Measurements from ENCODE around the gene STAM.
"Not testable (repeated sequence)": the region's sequence is repeated elsewhere in the genome, so short reads cannot be mapped to it uniquely, and the experiment has no call there.

Gene STAM

DNA sequence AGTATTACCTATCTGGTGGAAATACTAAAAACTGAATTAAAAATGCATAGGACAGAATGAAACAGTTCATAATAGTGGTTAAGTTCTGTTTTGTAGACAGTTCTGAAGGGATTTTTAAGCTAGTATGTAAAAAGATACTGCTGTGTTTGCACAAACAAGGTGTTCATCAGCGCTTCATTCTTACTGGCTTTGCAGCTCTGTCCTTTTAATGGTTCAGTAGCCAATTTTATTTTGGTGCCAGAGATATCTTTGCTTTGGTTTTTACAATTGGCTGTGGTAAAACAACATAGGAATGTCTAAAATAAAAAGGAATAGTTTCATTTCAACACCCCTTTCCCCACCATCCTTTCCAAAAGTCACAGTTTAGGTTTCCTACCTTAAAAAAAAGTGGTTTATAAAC lies 33.0 kb downstream of the STAM start:
- no peak for DNase-seq (ENCODE audit: low read depth)

GRCh38 chr10:17682236-17682946 lies 38.4 kb downstream of the STAM start:
- no peak for DNase-seq (ENCODE audit: low read depth)

- DNase-seq (ENCODE audit: low read depth) = no peak
Observed at GRCh38 chr10:17683541-17683940, 39.6 kb downstream of the STAM start.

DNA sequence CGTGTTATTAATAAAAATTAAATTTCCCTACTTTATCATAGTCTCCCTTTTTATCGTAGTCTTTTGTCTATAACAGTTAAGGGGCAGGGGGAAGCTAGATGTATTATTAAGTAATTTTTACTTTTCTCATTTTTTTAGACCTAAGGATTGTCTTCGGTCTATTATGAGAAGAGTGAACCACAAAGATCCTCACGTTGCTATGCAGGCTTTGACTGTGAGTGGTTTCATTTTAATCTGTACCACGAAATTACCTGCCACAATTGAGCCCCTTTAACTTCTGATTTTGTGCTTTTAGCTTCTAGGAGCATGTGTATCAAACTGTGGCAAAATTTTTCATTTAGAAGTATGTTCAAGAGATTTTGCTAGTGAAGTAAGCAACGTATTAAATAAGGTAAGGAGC lies 40.6 kb downstream of the STAM start:
- DNase-seq (ENCODE audit: low read depth) = no peak

- DNase-seq (ENCODE audit: low read depth) = no peak
Observed at GRCh38 chr10:17685233-17685840, 41.4 kb downstream of the STAM start.

- no peak for DNase-seq (ENCODE audit: low read depth)
Observed at GRCh38 chr10:17687117-17687831, 43.3 kb downstream of the STAM start.

DNA sequence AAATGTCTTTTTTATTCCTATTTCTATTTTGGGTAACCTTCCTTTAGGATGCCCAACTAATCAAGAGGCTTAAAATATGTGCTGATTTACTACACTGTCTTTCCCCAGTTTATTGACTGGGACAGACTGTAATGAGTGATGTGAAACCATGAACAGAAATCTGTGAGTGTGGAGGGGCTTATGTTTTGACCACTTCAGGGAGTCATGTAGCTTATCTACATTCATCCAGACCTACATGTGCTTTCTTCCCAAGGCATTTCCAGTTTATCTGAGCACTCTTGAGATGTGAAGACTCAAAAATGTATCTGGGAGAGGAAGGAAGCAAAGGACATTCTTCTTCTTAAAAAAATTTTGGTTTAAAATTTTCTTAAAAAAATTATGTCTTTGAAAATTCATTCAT lies 45.2 kb downstream of the STAM start:
- DNase-seq (ENCODE audit: low read depth) = no peak

GRCh38 chr10:17693009-17693408 lies 49.1 kb downstream of the STAM start:
- no peak for DNase-seq (ENCODE audit: low read depth)

GRCh38 chr10:17698696-17699095 lies 54.7 kb downstream of the STAM start:
- no peak for DNase-seq (ENCODE audit: low read depth)

GRCh38 chr10:17701301-17701700 lies 57.4 kb downstream of the STAM start:
- no peak for DNase-seq (ENCODE audit: low read depth)

DNA sequence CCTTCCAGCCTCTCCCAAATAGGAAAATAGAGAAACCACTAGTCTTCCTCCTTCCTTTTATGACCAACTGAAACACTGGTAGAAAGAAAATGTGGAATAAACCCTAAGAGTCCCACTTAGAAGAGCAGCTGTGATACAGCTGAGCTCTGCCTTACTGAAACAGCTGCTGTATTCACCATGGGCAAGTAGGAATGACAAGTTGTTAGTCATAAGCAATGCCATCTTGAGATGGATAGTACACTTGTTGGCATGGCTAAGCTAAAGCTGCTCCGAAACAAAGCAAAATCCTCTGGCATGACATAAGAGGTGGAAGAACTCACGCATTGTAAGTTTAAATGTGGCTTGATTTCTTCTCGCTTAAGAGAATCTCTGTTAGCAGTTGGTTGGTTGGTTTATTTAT lies 59.8 kb downstream of the STAM start:
- no peak for DNase-seq (ENCODE audit: low read depth)

GRCh38 chr10:17708821-17709220 lies 64.9 kb downstream of the STAM start:
- DNase-seq (ENCODE audit: low read depth) = no peak

DNA sequence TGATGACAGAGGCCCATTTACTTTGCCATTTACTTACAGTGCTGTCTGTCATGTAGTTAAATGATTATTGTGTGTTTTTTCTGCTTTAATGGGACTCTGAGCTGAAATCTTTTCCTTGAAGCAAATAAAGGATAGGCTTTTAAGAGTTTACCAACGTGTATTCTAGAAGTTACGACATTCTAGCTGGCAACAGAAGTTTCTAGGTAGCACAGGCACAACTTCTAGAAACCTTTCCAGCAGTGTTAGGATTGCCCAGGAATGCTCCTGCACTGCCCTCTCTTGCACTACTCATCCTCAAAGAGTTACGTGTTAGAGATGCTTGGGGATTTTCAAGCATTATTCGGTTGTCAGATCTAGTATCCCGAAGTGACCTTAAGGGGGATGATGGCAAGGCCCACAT lies 65.5 kb downstream of the STAM start:
- DNase-seq (ENCODE audit: low read depth) = no peak

- no peak for DNase-seq (ENCODE audit: low read depth)
Observed at GRCh38 chr10:17710181-17710580, 66.2 kb downstream of the STAM start.

GRCh38 chr10:17712053-17712452 lies 68.1 kb downstream of the STAM start:
- DNase-seq (ENCODE audit: low read depth) = no peak

- no peak for DNase-seq (ENCODE audit: low read depth)
Observed at GRCh38 chr10:17712717-17713471, 68.9 kb downstream of the STAM start.

GRCh38 chr10:17713758-17714157 lies 69.8 kb downstream of the STAM start:
- DNase-seq (ENCODE audit: low read depth) = no peak

GRCh38 chr10:17716161-17716560 lies 72.2 kb downstream of the STAM start:
- no peak for DNase-seq (ENCODE audit: low read depth)

GRCh38 chr10:17722317-17723014 lies 78.5 kb downstream of the STAM start:
- DNase-seq (ENCODE audit: low read depth) = not testable (repeated sequence)

GRCh38 chr10:17725703-17726102 lies 81.8 kb downstream of the STAM start:
- DNase-seq (ENCODE audit: low read depth) = no peak

GRCh38 chr10:17729630-17730029 lies 85.7 kb downstream of the STAM start:
- DNase-seq (ENCODE audit: low read depth) = no peak

DNA sequence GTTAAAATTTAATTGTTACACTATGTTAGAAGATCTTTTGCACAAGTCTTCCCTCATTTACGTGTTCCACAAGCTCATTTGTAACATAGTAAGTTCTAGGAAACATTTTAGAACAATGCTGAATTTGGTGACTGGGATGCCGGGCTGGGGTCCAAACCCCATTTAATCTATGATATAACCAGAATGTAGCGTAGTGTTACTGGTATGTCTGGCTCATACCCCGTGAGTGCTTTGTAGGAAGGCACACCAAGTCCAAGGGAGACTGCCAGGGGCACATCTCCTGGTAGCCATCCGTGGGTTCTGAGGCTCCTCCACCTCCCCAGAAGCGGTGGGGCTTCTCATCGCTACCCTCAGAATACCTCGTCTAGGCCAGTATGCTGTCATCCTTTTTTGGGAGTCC lies 86.7 kb downstream of the STAM start:
- DNase-seq (ENCODE audit: low read depth) = no peak

Data from activated T-cell treated with anti-CD3 and anti-CD28 coated beads for 48 hours (primary cell).